Measurements from ENCODE around the gene SRPRB. TPM values are rescaled to one million over a fixed set of nuclear protein-coding genes. Genes with fewer than 3 reads are reported as not detected.

Gene SRPRB
- total RNA-seq, 1 experiment from 2014 or later, result 43.4 TPM

DNA sequence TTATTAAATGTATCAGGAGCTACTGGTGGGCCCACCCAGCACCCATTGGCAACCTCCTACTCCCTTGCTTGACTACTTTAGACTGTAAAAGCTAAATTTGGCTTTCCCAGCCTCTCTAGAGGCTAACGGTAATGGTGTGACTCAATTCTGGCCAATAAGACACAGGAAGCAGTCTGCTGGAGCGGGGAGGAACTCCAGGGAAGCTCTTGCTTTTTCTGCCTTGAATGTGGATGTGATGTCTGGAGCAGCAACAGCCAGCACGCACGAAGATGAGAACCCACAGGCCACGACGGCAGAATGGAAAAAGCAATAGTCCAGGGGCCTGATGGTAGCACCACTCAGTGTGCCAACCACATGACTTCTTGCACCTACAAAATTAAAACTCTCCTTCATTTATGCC is 50.2 kb downstream of the SRPRB start:
- POLR2A ChIA-PET (ENCODE audit: unreplicated experiment), result no interaction called here
- no peaks in the 10 kb centered on the region for H4K20me1 ChIP-seq (ENCODE audit: low read length)
- no peak for DNase-seq

DNA sequence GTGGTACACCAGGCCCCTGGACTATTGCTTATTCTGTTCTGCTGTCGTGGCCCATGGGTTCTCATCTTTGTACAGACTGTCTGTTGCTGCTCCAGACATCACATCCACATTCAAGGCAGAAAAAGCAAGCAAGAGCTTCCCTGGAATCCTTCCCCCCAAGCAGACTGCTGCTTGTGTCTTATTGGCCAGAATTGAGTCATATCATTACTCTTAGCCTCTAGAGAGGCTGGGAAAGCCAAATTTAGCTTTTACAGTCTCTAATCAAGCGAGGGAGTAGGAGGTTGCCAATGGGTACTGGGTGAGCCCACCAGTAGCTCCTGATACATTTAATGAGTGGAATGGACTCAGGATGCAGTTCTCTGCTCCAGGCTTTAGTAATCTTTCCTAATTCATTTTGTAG is 50.7 kb downstream of the SRPRB start:
- no peak for DNase-seq
- ATAC-seq, result no peak
- no peak overlapping the region for H3K27ac ChIP-seq (ENCODE audit: low read length)
- no peaks in the 10 kb centered on the region for H3K9me2 ChIP-seq (replicated peaks; ENCODE audit: low read length)
- H3K4me2 ChIP-seq (ENCODE audit: low read length), result no peak overlapping the region
- BruUV-seq (replicated peaks), result no TSS peak
- no peak overlapping the region for H3K9ac ChIP-seq (ENCODE audit: low read length)
- no peaks in the 10 kb centered on the region for H3F3A ChIP-seq (ENCODE audit: low read length, unreplicated experiment)
- H3K4me3 ChIP-seq (ENCODE audit: low read length), result no peak overlapping the region
- H3K27me3 ChIP-seq (ENCODE audit: low read length), result no peaks in the 10 kb centered on the region
- no peak overlapping the region for H2AFZ ChIP-seq (ENCODE audit: low read length)
- no peaks in the 10 kb centered on the region for H3K36me3 ChIP-seq (ENCODE audit: low read depth, low read length)
- no peaks in the 10 kb centered on the region for H3K4me1 ChIP-seq (ENCODE audit: insufficient read depth, low read length)
- H3K79me2 ChIP-seq (ENCODE audit: low read length), result no peaks in the 10 kb centered on the region
- no peaks in the 10 kb centered on the region for H4K20me1 ChIP-seq (ENCODE audit: low read length)
- H3K9me3 ChIP-seq (ENCODE audit: low read length), result no peaks in the 10 kb centered on the region
- intact Hi-C loops (cut with micrococcal nuclease), result no loop called here
- TF ChIP-seq, protein P1, sequence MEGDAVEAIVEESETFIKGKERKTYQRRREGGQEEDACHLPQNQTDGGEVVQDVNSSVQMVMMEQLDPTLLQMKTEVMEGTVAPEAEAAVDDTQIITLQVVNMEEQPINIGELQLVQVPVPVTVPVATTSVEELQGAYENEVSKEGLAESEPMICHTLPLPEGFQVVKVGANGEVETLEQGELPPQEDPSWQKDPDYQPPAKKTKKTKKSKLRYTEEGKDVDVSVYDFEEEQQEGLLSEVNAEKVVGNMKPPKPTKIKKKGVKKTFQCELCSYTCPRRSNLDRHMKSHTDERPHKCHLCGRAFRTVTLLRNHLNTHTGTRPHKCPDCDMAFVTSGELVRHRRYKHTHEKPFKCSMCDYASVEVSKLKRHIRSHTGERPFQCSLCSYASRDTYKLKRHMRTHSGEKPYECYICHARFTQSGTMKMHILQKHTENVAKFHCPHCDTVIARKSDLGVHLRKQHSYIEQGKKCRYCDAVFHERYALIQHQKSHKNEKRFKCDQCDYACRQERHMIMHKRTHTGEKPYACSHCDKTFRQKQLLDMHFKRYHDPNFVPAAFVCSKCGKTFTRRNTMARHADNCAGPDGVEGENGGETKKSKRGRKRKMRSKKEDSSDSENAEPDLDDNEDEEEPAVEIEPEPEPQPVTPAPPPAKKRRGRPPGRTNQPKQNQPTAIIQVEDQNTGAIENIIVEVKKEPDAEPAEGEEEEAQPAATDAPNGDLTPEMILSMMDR (conservative IDR thresholded peaks at IDR 0.05; ENCODE audit: low read depth, low read length), result no peak
- TF ChIP-seq EZH2 (IDR thresholded peaks at IDR 0.05; ENCODE audit: low read length, unreplicated experiment), result no peak
- no peak for TF ChIP-seq EZH2phosphoT487 (IDR thresholded peaks at IDR 0.05; ENCODE audit: borderline replicate concordance, low read length)
- POLR2A ChIA-PET (ENCODE audit: unreplicated experiment), result no interaction called here
- CTCF ChIA-PET, result no interaction called here

More for the DNA sequence above, 50.2 kb downstream of the SRPRB start:
- intact Hi-C loops (cut with micrococcal nuclease), result no loop called here
- H3K4me2 ChIP-seq (ENCODE audit: low read length), result no peak overlapping the region
- CTCF ChIA-PET, result no interaction called here
- BruUV-seq (replicated peaks), result no TSS peak
- no peak overlapping the region for H3K27ac ChIP-seq (ENCODE audit: low read length)
- no peaks in the 10 kb centered on the region for H3K9me3 ChIP-seq (ENCODE audit: low read length)
- H3F3A ChIP-seq (ENCODE audit: low read length, unreplicated experiment), result no peaks in the 10 kb centered on the region
- no peaks in the 10 kb centered on the region for H3K27me3 ChIP-seq (ENCODE audit: low read length)
- no peak overlapping the region for H2AFZ ChIP-seq (ENCODE audit: low read length)
- no peak for TF ChIP-seq EZH2phosphoT487 (IDR thresholded peaks at IDR 0.05; ENCODE audit: borderline replicate concordance, low read length)
- TF ChIP-seq, protein P1 (conservative IDR thresholded peaks at IDR 0.05; ENCODE audit: low read depth, low read length), result no peak
- no peaks in the 10 kb centered on the region for H3K9me2 ChIP-seq (replicated peaks; ENCODE audit: low read length)
- no peak for ATAC-seq
- H3K79me2 ChIP-seq (ENCODE audit: low read length), result no peaks in the 10 kb centered on the region
- H3K36me3 ChIP-seq (ENCODE audit: low read depth, low read length), result no peaks in the 10 kb centered on the region
- H3K4me3 ChIP-seq (ENCODE audit: low read length), result no peak overlapping the region
- no peak overlapping the region for H3K9ac ChIP-seq (ENCODE audit: low read length)
- no peaks in the 10 kb centered on the region for H3K4me1 ChIP-seq (ENCODE audit: insufficient read depth, low read length)

DNA sequence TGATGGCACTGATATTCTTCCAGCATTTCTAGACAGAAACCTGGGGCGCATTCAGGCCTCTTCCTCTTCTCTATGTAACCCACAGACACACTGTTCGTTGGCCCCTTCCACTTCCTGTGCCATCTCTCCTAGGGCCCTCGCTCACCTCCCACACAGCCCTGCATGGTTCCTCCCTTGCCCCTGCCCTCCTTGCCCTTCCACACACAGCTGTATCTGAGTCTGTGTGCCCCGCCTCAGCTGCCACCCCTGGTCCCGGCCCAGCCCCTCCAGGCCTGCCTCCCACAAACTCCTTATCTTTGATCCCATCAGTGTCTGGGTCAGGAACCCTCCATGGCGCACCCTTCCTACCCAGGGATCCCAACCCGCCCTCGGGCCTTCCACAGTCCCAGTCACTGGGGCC is 52.2 kb downstream of the SRPRB start:
- H3K27me3 ChIP-seq (ENCODE audit: low read length), result no peaks in the 10 kb centered on the region
- intact Hi-C loops (cut with micrococcal nuclease), result no loop called here
- no peaks in the 10 kb centered on the region for H3K79me2 ChIP-seq (ENCODE audit: low read length)
- no peak overlapping the region for H3K4me3 ChIP-seq (ENCODE audit: low read length)
- no peaks in the 10 kb centered on the region for H3K9me2 ChIP-seq (replicated peaks; ENCODE audit: low read length)
- ChIA-PET POLR2A (ENCODE audit: unreplicated experiment) (no interaction called here), CTCF (no interaction called here)
- DNase-seq, result no peak
- no peak overlapping the region for H2AFZ ChIP-seq (ENCODE audit: low read length)
- H3K4me1 ChIP-seq (ENCODE audit: insufficient read depth, low read length), result no peaks in the 10 kb centered on the region
- TF ChIP-seq EZH2 (IDR thresholded peaks at IDR 0.05; ENCODE audit: low read length, unreplicated experiment) (no peak), EZH2phosphoT487 (IDR thresholded peaks at IDR 0.05; ENCODE audit: borderline replicate concordance, low read length) (no peak)
- TF ChIP-seq, protein P1 (conservative IDR thresholded peaks at IDR 0.05; ENCODE audit: low read depth, low read length), result no peak
- no peak overlapping the region for H3K4me2 ChIP-seq (ENCODE audit: low read length)
- no peaks in the 10 kb centered on the region for H4K20me1 ChIP-seq (ENCODE audit: low read length)
- H3K36me3 ChIP-seq (ENCODE audit: low read depth, low read length), result no peaks in the 10 kb centered on the region
- no peaks in the 10 kb centered on the region for H3F3A ChIP-seq (ENCODE audit: low read length, unreplicated experiment)
- ATAC-seq, result no peak
- no peak overlapping the region for H3K9ac ChIP-seq (ENCODE audit: low read length)
- H3K27ac ChIP-seq (ENCODE audit: low read length), result no peak overlapping the region
- BruUV-seq (replicated peaks), result no TSS peak
- no peaks in the 10 kb centered on the region for H3K9me3 ChIP-seq (ENCODE audit: low read length)

Data from PC-3 (cell line).